Cortex of kidney (tissue), 1 donor: ENCODE measurements around the gene ETFRF1.

Experiments
- DNase-seq: peaks from one replicate; lab custom pipeline; 2025; lab: John Stamatoyannopoulos, UW

Gene ETFRF1

GRCh38 chr12:25195056-25195971 lies at the start of gene ETFRF1, which contains the start of gene DNAI7:
ETFRF1 (plus strand) TSS chr12:25195237; CDS start chr12:25203957, 8,720 bp downstream.
DNAI7 (minus strand) TSS chr12:25195160; CDS start chr12:25195078, 82 bp downstream.
- peak; percentile 78 for DNase-seq

- DNase-seq = no peak
Observed at GRCh38 chr12:25146686-25147085, 48.4 kb upstream of the ETFRF1 start.

DNA sequence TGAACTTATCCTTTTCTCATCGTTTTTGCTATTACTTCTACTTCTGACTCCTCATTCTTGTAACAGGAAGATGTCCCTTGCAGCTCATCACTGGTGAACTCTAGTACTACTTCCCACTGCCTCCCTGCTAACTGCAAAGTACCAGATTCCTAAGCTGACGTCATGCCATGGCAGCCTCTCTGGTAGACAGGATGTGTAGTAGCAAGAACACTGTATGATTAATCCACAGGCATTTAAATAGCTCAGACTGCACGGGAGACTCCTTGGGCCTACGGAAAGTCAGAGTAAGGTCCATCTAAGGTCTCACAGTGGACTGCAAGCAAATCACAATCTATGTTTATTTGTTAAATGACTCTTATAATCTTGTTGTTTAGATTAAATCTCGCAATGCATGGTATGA lies 43.6 kb upstream of the ETFRF1 start:
- no peak for DNase-seq

GRCh38 chr12:25152055-25152454 lies 43.0 kb upstream of the ETFRF1 start:
- DNase-seq = no peak

- no peak for DNase-seq
Observed at GRCh38 chr12:25155022-25155576, 39.9 kb upstream of the ETFRF1 start.

- no peak for DNase-seq
Observed at GRCh38 chr12:25156061-25156460, 39.0 kb upstream of the ETFRF1 start.

GRCh38 chr12:25162866-25163265 lies 32.2 kb upstream of the ETFRF1 start:
- no peak for DNase-seq

DNA sequence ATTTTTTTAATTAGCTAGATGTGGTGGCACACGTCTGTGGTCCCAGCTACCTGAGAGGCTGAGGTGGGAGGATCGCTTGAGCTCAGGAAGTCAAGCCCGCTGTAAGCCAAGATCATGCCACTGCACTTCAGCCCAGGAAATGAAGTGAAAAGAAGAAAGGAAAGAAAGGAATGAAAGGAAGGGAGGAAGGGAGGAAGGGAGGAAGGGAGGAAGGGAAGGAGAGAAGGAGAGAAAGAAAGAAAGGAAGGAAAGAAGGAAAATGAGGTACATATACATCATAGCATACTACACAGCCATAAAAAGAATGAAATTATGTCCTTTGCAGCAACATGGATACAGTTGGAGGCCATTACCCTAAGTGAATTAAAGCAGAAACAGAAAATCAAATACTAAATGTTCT lies 12.3 kb upstream of the ETFRF1 start:
- DNase-seq = no peak

DNA sequence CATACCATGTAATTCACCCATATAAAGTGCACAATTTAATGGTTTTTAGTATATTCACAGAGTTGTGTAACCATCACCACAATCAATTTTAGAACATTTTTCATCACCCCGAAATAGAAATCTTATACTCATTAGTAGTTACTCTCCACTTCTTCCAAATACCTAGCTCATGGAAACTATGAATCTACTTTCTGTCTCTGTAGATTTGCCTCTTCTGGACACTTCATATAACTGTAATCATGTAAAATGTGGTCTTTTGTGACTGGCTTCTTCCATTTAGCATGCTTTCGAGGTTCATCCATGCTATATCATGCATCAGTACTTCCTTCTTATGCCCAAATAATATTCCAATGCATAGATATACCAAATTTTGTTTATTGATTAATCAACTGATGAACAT lies 10.9 kb upstream of the ETFRF1 start:
- no peak for DNase-seq

DNA sequence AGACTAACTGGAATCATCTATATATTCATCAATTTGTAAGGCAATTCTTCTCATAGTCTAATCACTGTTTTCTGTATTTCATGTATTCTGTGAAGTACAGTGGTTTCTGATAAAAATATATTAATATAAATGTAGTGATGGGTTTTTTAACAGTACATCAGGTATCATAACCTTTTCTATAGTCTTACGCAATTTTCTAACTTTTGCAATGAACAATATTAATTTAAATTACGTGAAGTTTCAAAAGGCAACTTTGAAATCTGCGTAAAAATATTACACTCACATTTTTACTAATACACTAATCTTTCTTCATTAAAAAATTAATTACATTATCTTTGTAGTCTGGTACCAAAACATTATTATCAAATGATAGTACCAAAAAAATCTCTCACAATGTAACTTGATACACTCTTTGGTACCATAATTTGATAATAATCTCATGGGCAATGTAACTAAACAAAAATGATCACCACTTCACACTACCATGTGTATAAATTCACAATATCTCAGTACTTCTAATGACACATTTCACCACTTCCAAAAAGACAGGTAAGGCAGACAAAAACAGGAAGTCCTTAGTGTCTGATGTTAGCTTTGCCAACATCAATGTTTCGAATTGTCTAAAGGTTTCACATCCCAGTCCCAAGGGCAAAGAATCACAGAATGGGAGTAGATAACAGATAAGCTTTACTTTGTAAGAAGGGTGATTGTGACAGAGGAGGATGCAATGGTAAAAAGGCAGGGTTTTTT lies 8.8 kb upstream of the ETFRF1 start:
- no peak for DNase-seq

- DNase-seq = no peak
Observed at GRCh38 chr12:25186788-25187402, 8.1 kb upstream of the ETFRF1 start.

DNA sequence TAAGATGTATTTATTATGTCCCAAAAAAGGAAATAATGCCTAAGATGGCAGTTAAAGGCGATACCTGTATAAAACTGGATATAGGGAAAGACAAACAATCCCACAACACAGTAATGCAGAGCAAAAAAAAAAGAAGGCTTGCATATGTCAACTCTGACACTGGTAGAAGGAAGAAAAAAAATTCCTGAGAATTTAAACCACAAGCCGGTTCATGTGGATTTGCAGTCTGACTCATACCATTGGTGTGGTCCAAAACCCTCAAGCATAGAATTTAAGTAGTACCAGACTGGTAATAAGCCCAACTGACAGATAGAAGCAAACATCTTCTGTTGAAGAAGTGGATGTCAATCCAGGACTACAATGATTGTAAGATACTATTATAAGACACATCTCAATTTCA lies 7.3 kb upstream of the ETFRF1 start:
- no peak for DNase-seq

DNA sequence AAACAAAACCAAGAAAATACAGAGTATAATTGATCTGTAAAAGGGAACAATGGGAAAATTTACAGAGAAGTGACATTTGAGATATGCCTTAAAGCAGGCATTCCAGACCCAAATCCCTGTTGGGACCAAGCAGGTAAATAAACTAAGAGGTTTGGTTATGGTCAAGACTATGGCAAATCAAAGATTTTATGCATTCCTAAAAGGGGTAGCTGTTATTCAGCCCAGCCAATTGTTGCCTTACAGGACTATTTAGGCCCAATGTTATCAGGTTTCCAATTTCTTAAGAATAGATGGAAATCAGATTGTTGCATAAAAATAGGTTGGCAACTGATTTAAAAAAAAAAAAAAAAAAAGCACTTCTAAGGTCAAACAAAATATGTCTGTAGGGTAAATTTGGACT lies 5.4 kb upstream of the ETFRF1 start:
- no peak for DNase-seq

DNA sequence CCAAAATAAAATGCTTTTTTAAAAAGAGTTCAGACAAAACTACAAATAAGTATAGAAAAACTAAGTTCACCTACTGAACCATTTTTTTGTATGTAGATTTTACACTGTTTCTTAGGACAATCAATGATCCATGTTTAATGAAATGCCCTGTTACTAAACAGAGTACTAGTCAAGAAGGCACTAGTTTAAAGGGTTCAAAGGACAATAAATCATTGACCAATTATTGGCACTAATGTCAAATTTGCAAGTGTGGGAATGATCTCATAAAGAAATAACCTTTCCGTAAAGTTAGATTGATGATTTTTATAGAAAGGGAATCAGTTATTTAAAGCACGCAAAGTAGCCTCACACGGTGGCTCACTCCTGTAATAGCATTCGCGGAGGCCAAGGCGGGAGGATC lies 4.2 kb upstream of the ETFRF1 start:
- no peak for DNase-seq

- no peak for DNase-seq
Observed at GRCh38 chr12:25194214-25194613, 823 bp upstream of the ETFRF1 start.

GRCh38 chr12:25194722-25195055 lies 348 bp upstream of the ETFRF1 start:
- DNase-seq = no peak

GRCh38 chr12:25197608-25198007 lies 2.6 kb downstream of the ETFRF1 start:
- no peak for DNase-seq

DNA sequence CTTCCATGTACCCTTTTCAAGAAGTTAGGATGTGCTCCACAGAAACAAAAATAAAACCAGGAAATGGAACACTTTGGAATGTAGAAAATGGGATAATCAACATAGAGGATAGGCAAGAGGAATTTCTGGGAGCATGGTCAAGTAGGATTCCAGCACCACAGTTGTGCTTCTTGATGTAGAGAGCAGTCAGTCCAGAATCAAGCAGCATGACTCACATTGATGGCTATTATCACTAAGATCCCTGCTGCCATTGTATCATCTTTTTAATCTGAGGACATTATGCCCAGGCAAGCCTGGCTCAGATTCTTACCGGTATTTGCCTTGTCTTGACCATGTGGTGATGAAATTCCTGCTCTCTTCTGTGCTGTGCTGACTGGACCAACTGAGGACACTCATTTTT lies 5.7 kb downstream of the ETFRF1 start:
- DNase-seq = no peak

DNA sequence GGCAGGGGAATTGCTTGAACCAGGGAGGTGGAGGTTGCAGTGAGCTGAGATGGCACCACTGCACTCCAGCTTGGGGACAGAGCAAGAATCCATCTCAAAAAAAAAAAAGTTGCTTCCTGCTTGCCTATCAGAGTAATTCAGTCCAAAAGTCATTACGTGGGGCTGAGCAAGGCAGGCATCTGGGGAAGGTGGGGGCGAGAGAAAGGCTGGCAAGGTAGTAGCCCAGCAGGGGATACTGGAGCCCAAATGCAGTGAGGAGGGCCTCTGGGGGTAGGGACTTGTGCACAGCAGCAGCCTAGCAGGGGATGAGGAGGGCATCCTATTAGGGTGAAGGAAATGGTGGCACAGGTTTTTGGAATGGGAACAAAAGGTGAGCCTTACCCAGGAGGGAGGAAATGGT lies 7.1 kb downstream of the ETFRF1 start:
- DNase-seq = no peak

- no peak for DNase-seq
Observed at GRCh38 chr12:25207411-25207810, 12.4 kb downstream of the ETFRF1 start.

GRCh38 chr12:25207846-25208245 lies 12.8 kb downstream of the ETFRF1 start:
- no peak for DNase-seq

DNA sequence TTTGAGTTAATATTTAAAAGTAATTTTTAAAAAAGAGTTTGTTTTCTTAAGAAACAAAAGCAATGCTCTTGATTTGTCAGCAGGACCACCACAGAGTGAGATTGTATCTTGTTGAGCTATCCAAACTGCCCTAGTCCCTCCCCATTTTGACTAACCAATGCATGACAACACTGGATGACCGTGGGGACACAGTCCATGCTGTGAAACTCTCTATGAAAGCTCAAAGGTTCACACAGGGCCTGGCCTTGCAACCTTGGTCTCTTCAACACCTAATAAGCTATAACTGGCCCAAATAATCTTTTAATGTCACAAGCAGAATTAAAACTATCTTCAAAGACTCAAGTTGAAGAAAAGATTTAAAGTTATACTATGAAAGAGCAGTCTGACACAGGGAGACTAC lies 13.5 kb downstream of the ETFRF1 start:
- no peak for DNase-seq
